GM06990 (cell line): Measurements from ENCODE around the gene CCL27.
"Not testable (repeated sequence)": the region's sequence is repeated elsewhere in the genome, so short reads cannot be mapped to it uniquely, and the experiment has no call there.

Experiments
- DNase-seq: peaks from one replicate; pipeline ENCODE4 v3.0.0-alpha.2; 2011; ENCODE audit not compliant: insufficient read length; ENCODE audit errors: extremely low read depth
- H3K27me3 ChIP-seq: replicated peaks from 2 replicates; pipeline ENCODE4 v1.6.0; 2011; ENCODE audit warnings: low read length; ENCODE audit not compliant: control insufficient read depth, insufficient read depth
- H3K36me3 ChIP-seq: 2 replicates; pipeline ENCODE4 v1.5.1; 2011; ENCODE audit warnings: low read length; ENCODE audit not compliant: control insufficient read depth, insufficient read depth
- H3K4me3 ChIP-seq: replicated peaks from 2 replicates; pipeline ENCODE4 v1.5.1; 2011; ENCODE audit warnings: low read depth, mild to moderate bottlenecking, control low read depth, low read length
- CTCF ChIP-seq: IDR thresholded peaks from 2 replicates; pipeline ENCODE4 v1.5.1; 2011; ENCODE audit warnings: low read length, control low read depth, mild to moderate bottlenecking, inconsistent platforms; ENCODE audit not compliant: insufficient read depth, poor library complexity, severe bottlenecking

CCL27 gene

GRCh38 chr9:34646211-34647083, 16.0 kb downstream of the CCL27 start, which contains the start of gene GALT:
GALT (plus strand) TSS chr9:34646675; CDS start chr9:34646705, 30 bp downstream.
- peak; percentile 92 for DNase-seq
- Histone ChIP-seq H3K4me3 (peak within 1 kb of the TSS; percentile 97), H3K27me3 (no peaks in the 10 kb centered on the region), H3K36me3 (peaks cover 19% of the 10 kb centered on the region)
- TF ChIP-seq CTCF: peak; percentile 68

- no peak for TF ChIP-seq CTCF
- no peak for DNase-seq
- H3K27me3 ChIP-seq: no peaks in the 10 kb centered on the region
- peaks cover 12% of the 10 kb centered on the region for H3K36me3 ChIP-seq
- no peak overlapping the region for H3K4me3 ChIP-seq
These were observed 17.6 kb downstream of the CCL27 start for GRCh38 chr9:34644766-34645314.

GRCh38 chr9:34642679-34643078, 19.8 kb downstream of the CCL27 start:
- H3K4me3 ChIP-seq: no peak overlapping the region
- DNase-seq: no peak
- H3K36me3 ChIP-seq: no peaks in the 10 kb centered on the region
- no peak for TF ChIP-seq CTCF
- no peaks in the 10 kb centered on the region for H3K27me3 ChIP-seq

- not testable (repeated sequence) for H3K27me3 ChIP-seq, DNase-seq, H3K4me3 ChIP-seq, H3K36me3 ChIP-seq
These were observed 23.1 kb downstream of the CCL27 start for GRCh38 chr9:34639322-34639721.

- H3K4me3 ChIP-seq: peak overlapping the region; percentile 68
- no peak for DNase-seq
- no peaks in the 10 kb centered on the region for H3K27me3 ChIP-seq
- no peak for TF ChIP-seq CTCF
- no peaks in the 10 kb centered on the region; the same call in 1 of the 2 replicates for H3K36me3 ChIP-seq
These were observed 24.4 kb downstream of the CCL27 start for GRCh38 chr9:34638138-34638445.

GRCh38 chr9:34637356-34638137, 24.9 kb downstream of the CCL27 start, which contains the start of gene SIGMAR1:
SIGMAR1 (minus strand) TSS chr9:34637787; CDS start chr9:34637697, 90 bp downstream.
- no peaks in the 10 kb centered on the region; the same call in 1 of the 2 replicates for H3K36me3 ChIP-seq
- peak within 1 kb of the TSS; percentile 68 for H3K4me3 ChIP-seq
- no peaks in the 10 kb centered on the region for H3K27me3 ChIP-seq
- no peak for TF ChIP-seq CTCF
- DNase-seq: peak; percentile 96
